HepG2 (cell line): ENCODE results near the gene CCDC61. TPM values are rescaled to one million over a fixed set of nuclear protein-coding genes. Genes with fewer than 3 reads are reported as not detected.

ENCODE experiments used
- ARID3A ChIP-seq: IDR thresholded peaks from 2 replicates; pipeline ENCODE4 v1.6.1; 2012; ENCODE audit warnings: low read depth, low read length, improper control_type of control experiment
- HNRNPK ChIP-seq: fragments of 200-400 bp; formaldehyde crosslinking; IDR thresholded peaks from 2 replicates; pipeline ENCODE4 v1.6.1; 2018; ENCODE audit warnings: low read length, low read depth, moderate library complexity, mild to moderate bottlenecking; ENCODE audit not compliant: poor library complexity, severe bottlenecking
- MYNN ChIP-seq: sonication (generic); formaldehyde crosslinking; IDR thresholded peaks from 2 replicates; pipeline ENCODE4 v1.4.0; 2020; ENCODE audit warnings: mild to moderate bottlenecking, low read depth, missing genetic modification reagents
- NFE2 ChIP-seq: sonication (generic); formaldehyde crosslinking; IDR thresholded peaks from 2 replicates; pipeline ENCODE4 v1.4.0; 2020; ENCODE audit warnings: missing genetic modification reagents
- PAX8 ChIP-seq: sonication (generic); formaldehyde crosslinking; IDR thresholded peaks from 2 replicates; pipeline ENCODE4 v1.8.0; 2022; ENCODE audit warnings: mild to moderate bottlenecking, missing genetic modification reagents, borderline replicate concordance
- REPIN1 ChIP-seq: sonication (generic); formaldehyde crosslinking; IDR thresholded peaks from 2 replicates; pipeline ENCODE4 v1.8.0; 2022; ENCODE audit warnings: missing genetic modification reagents, low read depth, mild to moderate bottlenecking, borderline replicate concordance
- RORA ChIP-seq: sonication (generic); formaldehyde crosslinking; IDR thresholded peaks from 2 replicates; pipeline ENCODE4 v1.5.0; 2020; ENCODE audit warnings: mild to moderate bottlenecking, missing genetic modification reagents, moderate library complexity
- TFAP4 ChIP-seq: sonication (generic); IDR thresholded peaks from 2 replicates; pipeline ENCODE4 v1.6.1; 2016; ENCODE audit warnings: low read depth, borderline replicate concordance
- ZBTB1 ChIP-seq: sonication (generic); formaldehyde crosslinking; IDR thresholded peaks from 2 replicates; pipeline ENCODE4 v1.4.0; 2020; ENCODE audit warnings: missing genetic modification reagents, borderline replicate concordance
- ZMYM3 ChIP-seq: sonication (generic); formaldehyde crosslinking; IDR thresholded peaks from 2 replicates; pipeline ENCODE4 v1.5.1; 2020; ENCODE audit warnings: mild to moderate bottlenecking, missing genetic modification reagents
- ZNF318 ChIP-seq: sonication (generic); formaldehyde crosslinking; IDR thresholded peaks from 2 replicates; pipeline ENCODE4 v1.4.0; 2020; ENCODE audit warnings: mild to moderate bottlenecking, missing genetic modification reagents
- ZNF687 ChIP-seq: sonication (generic); formaldehyde crosslinking; IDR thresholded peaks from 2 replicates; pipeline ENCODE4 v1.5.1; 2020; ENCODE audit warnings: mild to moderate bottlenecking, missing genetic modification reagents, moderate library complexity
- ZNF746 ChIP-seq: sonication (generic); formaldehyde crosslinking; IDR thresholded peaks from 2 replicates; pipeline ENCODE4 v1.8.0; 2022; ENCODE audit warnings: mild to moderate bottlenecking, missing genetic modification reagents
- polyA plus RNA-seq, 8 experiments: library from polyadenylated mRNA; depleted of rRNA in 3 of 8; stranded (reverse) in 7 of 8; unstranded in 1 of 8; fragments of >200 nt; fragmentation: Illumina TruSeq in 4 of 8; extraction: Trizol in 4 of 8; gene quantifications; 2 replicates each; pipeline versions ENCODE4 v1.2.1 to v1.2.3, GENCODE V29; 2011 to 2016; ENCODE audit warnings: low read depth in 4 of 8, missing spikeins in 1 of 8, mixed read lengths in 1 of 8; ENCODE audit not compliant: insufficient read depth in 1 of 8
- total RNA-seq, 5 experiments: library from RNA; depleted of rRNA; stranded (reverse); fragments of >200 nt; fragmentation: Illumina TruSeq; extraction: Trizol; gene quantifications; 2 replicates each; pipeline ENCODE4 v1.2.3, GENCODE V29; 2016; ENCODE audit warnings: low read depth in 1 of 5

The CCDC61 gene
- total and polyA plus RNA-seq, 2 of the 13 experiments (the other 11 are each of a cell fraction or from before 2014, with no cell fraction given) = 4.2 to 4.9 TPM

GRCh38 chr19:45994998-45995714 is at the start of gene CCDC61 (continued):
- TF ChIP-seq ZNF687 (CRISPR knock-in tag) = peak; percentile 63
- TF ChIP-seq HNRNPK = no peak
- no peak for TF ChIP-seq ZMYM3 (CRISPR knock-in tag)
- no peak for TF ChIP-seq ZNF318 (CRISPR knock-in tag)
- TF ChIP-seq RORA (CRISPR knock-in tag) = no peak
- no peak for TF ChIP-seq PAX8 (CRISPR knock-in tag)
- no peak for TF ChIP-seq MYNN
- TF ChIP-seq NFE2 = no peak
- TF ChIP-seq ZNF746 = peak; percentile 58; the same call in 1 of the 2 replicates
- TF ChIP-seq REPIN1 = no peak
- peak; percentile 30; the same call in 1 of the 2 replicates for TF ChIP-seq TFAP4
- TF ChIP-seq ARID3A = no peak; the same call in 1 of the 2 replicates
- TF ChIP-seq ZBTB1 = no peak
